GM12864 (cell line): ENCODE results near the gene CLDN3.

Source experiments
- DNase-seq: peaks from one replicate; pipeline ENCODE4 v3.0.0-alpha.2; 2011; ENCODE audit warnings: low read depth
- H3K4me3 ChIP-seq: 2 replicates; pipeline ENCODE4 v1.5.1; 2011; ENCODE audit warnings: mild to moderate bottlenecking, low read depth, low read length, control low read depth
- TF ChIP-seq, protein P1 (sequence below): IDR thresholded peaks from 2 replicates; pipeline ENCODE4 v1.5.1; 2011; ENCODE audit warnings: low read depth, mild to moderate bottlenecking, moderate library complexity, low read length, control low read depth, inconsistent platforms; ENCODE audit errors: missing control alignments

Gene CLDN3

DNA sequence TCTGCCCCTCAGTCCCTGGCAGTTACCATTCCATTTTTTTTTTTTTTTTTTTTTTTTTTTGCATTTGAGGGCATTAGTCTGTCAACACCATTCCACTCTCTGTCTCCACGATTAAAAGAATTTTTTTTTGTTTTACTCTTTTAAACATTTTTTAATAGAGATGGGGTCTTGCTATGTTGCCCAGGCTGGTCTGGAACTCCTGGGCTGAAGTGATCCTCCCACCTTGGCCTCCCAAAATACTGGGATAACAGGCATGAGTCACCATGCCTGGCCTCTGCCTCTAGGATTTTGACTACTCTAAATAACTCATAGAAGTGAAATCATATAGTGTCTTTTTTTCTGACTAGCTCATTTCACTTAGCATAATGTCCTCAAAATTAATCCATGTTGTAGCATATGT is 16.5 kb upstream of the CLDN3 start:
- TF ChIP-seq, protein P1, sequence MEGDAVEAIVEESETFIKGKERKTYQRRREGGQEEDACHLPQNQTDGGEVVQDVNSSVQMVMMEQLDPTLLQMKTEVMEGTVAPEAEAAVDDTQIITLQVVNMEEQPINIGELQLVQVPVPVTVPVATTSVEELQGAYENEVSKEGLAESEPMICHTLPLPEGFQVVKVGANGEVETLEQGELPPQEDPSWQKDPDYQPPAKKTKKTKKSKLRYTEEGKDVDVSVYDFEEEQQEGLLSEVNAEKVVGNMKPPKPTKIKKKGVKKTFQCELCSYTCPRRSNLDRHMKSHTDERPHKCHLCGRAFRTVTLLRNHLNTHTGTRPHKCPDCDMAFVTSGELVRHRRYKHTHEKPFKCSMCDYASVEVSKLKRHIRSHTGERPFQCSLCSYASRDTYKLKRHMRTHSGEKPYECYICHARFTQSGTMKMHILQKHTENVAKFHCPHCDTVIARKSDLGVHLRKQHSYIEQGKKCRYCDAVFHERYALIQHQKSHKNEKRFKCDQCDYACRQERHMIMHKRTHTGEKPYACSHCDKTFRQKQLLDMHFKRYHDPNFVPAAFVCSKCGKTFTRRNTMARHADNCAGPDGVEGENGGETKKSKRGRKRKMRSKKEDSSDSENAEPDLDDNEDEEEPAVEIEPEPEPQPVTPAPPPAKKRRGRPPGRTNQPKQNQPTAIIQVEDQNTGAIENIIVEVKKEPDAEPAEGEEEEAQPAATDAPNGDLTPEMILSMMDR = no peak

DNA sequence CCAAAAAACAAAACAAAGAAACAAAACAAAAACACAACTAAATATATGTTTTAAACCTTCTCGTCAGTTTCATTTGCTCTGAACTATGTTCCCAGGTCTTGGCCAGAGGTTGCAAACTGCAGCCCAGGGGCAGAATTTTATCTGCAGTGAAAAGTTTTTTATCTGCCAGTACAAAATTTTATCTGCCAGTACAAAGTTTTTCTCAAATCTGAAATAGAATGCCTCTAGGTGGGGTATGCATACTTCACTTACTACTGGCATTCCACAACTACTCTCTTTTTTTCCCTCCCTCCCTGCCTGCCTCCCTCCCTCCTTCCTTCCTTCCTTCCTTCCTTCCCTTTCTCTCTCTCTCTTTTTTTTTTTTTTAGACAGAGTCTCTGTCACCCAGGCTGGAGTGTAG is 9.4 kb upstream of the CLDN3 start:
- H3K4me3 ChIP-seq = no peak overlapping the region
- TF ChIP-seq, protein P1 = no peak
- no peak for DNase-seq

More for the DNA sequence above, 16.5 kb upstream of the CLDN3 start:
- no peak for DNase-seq
- H3K4me3 ChIP-seq = no peak overlapping the region

DNA sequence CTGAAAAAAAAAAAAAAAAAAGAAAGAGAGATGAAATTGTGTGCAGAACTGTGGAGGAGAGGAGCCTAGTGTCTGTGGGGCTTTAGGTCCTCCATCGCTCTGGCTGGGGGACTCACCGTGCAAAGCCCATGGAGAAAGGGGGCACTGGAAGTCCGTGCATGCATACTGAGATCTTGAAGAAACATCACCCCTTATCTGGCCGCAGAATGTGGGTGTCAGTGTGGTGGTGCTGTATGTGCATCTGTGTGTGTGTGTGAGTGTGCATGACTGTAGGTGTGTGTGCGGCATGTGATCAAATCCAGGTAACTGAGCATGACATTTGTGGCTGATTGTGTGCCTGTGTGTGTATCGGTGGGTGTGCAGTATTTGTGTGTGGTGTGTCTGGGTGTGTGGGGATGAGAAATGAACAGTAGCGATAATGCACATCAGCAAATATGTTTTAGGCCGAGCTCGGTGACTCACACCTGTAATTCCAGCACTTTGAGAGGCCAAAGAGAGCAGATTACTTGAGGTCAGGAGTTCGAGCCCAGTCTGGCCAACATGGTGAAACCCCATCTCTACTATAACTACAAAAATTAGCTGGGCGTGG is 8.8 kb upstream of the CLDN3 start:
- H3K4me3 ChIP-seq = no peak overlapping the region
- TF ChIP-seq, protein P1 = no peak
- no peak for DNase-seq

DNA sequence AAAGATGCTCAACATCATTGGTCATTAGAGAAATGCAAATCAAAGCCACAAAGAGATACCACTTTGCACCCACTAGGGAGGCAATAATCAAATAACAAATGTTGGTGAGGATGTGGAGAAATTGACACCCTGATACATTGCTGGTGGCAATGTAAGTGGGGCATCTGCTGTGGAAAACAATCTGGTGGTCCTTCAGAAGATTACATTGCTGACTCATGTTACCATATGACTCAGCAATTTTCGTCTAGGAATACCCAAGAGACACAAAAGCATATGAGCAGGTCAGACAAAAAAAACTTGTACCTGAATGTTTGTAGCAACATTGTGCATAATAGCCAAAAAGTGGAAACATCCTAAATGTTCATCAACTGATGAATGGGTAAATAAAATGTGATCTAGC is 4.9 kb upstream of the CLDN3 start:
- no peak overlapping the region for H3K4me3 ChIP-seq
- no peak for DNase-seq
- TF ChIP-seq, protein P1 = no peak

DNA sequence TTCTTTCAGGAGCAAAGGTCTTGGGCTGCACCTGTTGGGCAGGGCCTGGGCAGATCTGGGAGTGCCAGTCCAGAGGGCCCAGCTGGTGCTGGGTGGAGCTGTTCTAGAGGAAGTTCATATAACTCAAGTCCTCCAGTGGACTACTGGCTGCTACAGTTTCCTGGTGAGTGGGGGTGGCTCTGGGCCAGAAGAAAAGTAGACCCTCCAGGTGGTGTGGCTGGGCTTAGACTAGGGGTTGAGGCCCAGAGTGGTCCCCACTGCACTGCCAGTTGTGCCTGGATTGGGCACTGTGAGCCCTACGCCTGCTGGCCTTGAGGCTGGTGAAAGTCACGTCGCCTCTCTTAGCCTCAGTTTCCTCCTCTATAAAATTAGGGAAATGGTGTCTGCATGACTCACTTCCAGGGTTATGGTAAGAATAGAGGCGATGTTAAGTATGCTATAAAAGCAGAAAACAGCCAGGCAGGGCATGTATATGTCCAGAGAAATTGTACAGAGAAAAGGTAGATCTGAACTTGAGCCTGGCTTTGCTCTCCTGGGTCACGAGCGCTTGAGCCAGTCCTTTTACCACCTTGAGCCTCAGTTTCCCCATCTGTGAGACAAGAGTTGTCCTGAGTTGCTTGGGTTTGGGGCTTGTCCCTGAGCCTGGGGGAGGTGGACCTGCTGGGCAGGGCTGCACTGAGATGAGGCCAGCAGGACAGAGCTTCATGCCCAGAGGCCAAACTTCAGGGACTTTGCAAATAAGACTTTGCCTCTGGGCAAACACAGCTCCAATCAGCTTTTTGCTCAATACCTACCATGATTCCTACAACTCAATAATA is 3.8 kb upstream of the CLDN3 start:
- DNase-seq = no peak
- TF ChIP-seq, protein P1 = no peak

DNA sequence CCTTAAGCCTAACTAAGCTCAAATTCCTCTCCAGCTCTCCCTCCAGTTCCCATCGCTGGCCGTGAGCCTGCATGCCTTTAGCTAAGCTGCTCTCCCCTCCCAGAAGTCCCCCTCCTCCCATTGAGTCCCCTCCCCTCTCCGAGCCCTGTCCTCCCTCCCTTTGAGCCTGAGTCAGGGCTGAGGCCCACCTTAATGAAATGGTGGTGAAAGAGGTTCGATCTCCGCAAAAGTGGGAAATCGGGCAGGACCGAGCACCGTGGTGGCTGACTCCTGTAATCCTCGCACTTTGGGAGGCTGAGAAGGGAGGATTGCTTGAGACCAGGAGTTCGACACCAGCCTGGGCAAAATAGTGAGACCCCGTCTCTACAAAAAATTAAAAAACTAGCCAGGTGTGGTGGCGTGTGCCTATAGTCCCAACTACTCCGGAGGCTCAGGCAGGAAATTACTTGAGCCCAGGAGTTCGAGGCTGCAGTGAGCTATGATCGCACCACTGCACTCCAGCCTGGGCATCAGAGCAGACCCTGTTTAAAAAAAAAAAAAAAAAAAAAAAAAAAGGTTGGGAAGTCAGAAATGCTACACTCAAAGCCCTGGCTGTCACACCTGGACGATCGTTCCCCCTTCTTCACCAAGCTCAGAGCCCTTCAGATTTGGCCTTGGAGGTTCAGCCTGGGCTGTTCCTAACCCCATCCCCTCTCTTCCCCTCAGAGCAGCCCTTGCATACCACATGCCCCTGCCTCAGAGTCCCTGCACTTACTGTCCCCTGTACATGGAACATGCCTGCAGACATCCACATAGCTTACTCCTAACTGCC is 995 bp upstream of the CLDN3 start:
- no peak overlapping the region for H3K4me3 ChIP-seq
- TF ChIP-seq, protein P1 = no peak
- DNase-seq = no peak

More for the DNA sequence above, 3.8 kb upstream of the CLDN3 start:
- H3K4me3 ChIP-seq = no peak overlapping the region
